ENCODE data around the gene TRIM28.

DNA sequence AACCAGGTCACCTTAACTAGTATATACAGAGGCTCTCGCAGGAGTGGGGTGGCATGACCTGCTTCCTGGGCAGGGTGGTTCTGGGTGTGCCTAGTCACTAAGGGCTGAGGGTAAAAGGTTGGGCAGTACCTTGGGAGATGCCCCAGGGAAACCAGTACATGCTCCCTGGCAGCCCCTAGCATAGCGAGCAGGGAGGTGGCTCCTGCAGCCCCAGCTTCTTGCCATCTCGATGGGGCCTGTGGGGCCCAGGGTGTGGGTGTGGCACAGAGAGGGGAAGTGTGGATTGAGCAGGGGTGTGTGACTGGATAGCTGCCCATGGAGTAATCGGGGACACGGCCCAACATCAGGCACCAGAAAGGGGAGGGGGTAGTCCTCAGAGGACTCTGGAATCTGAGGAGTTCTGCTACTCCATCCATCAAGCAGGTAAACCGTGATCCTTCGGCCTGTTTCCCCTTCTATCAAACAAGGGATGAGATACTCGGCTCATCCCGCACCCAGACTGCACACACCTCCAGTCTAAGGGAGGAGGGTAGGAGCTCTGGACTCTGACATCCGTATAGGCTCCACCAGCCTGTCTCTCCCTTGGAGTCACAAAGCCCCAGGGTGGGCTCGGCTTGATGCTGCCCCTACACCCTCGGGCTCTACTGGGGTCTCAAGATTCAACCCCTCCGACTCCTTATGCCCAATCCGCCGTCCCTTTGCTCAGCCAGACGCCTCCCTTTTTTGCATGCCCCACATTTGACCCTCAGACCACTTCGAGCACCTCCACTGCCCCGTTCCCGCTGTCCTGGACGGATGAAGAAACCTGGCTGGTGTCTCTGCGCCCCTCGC, 25.4 kb upstream of the TRIM28 start:
- TF ChIP-seq ZNF274 (IDR thresholded peaks at IDR 0.05; ENCODE audit: low read depth, low read length) (no peak), YY1 (IDR thresholded peaks at IDR 0.05; ENCODE audit: insufficient read depth, insufficient read length) (no peak)

Data from NT2/D1 (cell line).